ENCODE results near the gene WDSUB1. TPM values are rescaled to one million over a fixed set of nuclear protein-coding genes. Genes with fewer than 3 reads are reported as not detected.

WDSUB1 gene
- total RNA-seq, 2 experiments from 2014 or later: 6.0 to 6.8 TPM

DNA sequence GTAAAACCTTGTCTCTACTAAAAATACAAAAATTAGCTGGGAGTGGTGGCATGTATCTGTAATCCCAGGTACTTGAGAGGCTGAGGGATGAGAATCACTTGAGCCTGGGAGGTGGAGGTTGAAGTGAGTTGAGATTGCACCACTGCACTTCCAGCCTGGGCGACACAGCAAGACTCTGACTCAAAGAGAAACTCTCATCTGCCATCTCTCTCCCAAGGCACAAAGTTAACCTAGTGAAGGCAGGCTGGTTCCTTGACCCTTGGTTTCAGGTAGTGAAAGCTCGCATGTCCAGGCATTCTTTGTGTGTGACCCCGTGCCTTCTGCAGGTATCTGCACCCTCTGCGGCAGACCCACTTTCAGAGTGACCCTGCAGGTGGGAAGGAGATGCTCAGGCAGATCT, 100.0 kb downstream of the WDSUB1 start:
- Mint-ChIP-seq H3K27me3 (no peaks in the 10 kb centered on the region), H3K27ac (no peak overlapping the region), H3K4me1 (no peaks in the 10 kb centered on the region), H3K4me3 (no peak overlapping the region), H3K9me3 (ENCODE audit: low read depth) (no peaks in the 10 kb centered on the region), H3K36me3 (ENCODE audit: low read depth) (no peaks in the 10 kb centered on the region)
- ChIA-PET CTCF (no interaction called here), POLR2A (no interaction called here)
- DNase-seq: no peak
- intact Hi-C loops (cut with DNase I, micrococcal nuclease): loop anchor here in 1 of 2 experiments (5.0 kb wide), 1 partner anchor 284 kb away; no protein-coding TSS in a partner anchor
- ATAC-seq: no peak

Small RNA genes within 50 kb of the gene (microRNA-seq; reads per million reads assigned to microRNA genes)
- gene MIR6888 (ENCODE audit: borderline replicate concordance): not detected

Data from activated CD4-positive, alpha-beta T cell treated with anti-CD3 and anti-CD28 coated beads for 36 hours (primary cell).